ENCODE measurements around the gene CFB.

The CFB gene

GRCh38 chr6:31935823-31936222 is 10.1 kb upstream of the CFB start:
- ChIA-PET POLR2A (no interaction called here), CTCF (no interaction called here)
- no peak for DNase-seq (ENCODE audit: extremely low spot score)
- TF ChIP-seq FOXK2 (IDR thresholded peaks at IDR 0.05), result no peak
- TF ChIP-seq NFRKB (IDR thresholded peaks at IDR 0.05), result no peak
- no peak for TF ChIP-seq LEF1 (IDR thresholded peaks at IDR 0.05; ENCODE audit: borderline replicate concordance)
- no peak for TF ChIP-seq CTBP1 (IDR thresholded peaks at IDR 0.05; ENCODE audit: borderline replicate concordance)
- no peak for TF ChIP-seq ELF4 (IDR thresholded peaks at IDR 0.05)
- no peak for TF ChIP-seq BHLHE40 (IDR thresholded peaks at IDR 0.05; ENCODE audit: borderline replicate concordance)
- no peak for TF ChIP-seq ARNT (IDR thresholded peaks at IDR 0.05)
- no peak for TF ChIP-seq SP1 (IDR thresholded peaks at IDR 0.05)
- no peak for TF ChIP-seq SUZ12 (IDR thresholded peaks at IDR 0.05)
- TF ChIP-seq FOXM1 (IDR thresholded peaks at IDR 0.05; ENCODE audit: borderline replicate concordance), result no peak

GRCh38 chr6:31940256-31940664 is 5.6 kb upstream of the CFB start:
- POLR2A ChIA-PET, result interaction anchor here (0.6 to 3.0 kb wide), 2 partner anchors 9 to 207 kb away, joined by 3 to 11 read pairs; no protein-coding TSS in a partner anchor
- TF ChIP-seq FOXM1 (IDR thresholded peaks at IDR 0.05; ENCODE audit: borderline replicate concordance) (no peak), ARNT (IDR thresholded peaks at IDR 0.05) (no peak), LEF1 (IDR thresholded peaks at IDR 0.05; ENCODE audit: borderline replicate concordance) (no peak), FOXA1 (IDR thresholded peaks at IDR 0.05) (no peak)
- CTCF ChIA-PET, result interaction anchor here (0.9 to 1.9 kb wide), 2 partner anchors 12 to 165 kb away, joined by 5 to 10 read pairs; no protein-coding TSS in a partner anchor
- no peak for DNase-seq (ENCODE audit: extremely low spot score)

- CTCF ChIA-PET, result no interaction called here
Measured at GRCh38 chr6:31943742-31944141, 2.2 kb upstream of the CFB start.

GRCh38 chr6:31945154-31945506 is 765 bp upstream of the CFB start:
- TF ChIP-seq PKNOX1 (IDR thresholded peaks at IDR 0.05), result no peak
- TF ChIP-seq CTBP1 (IDR thresholded peaks at IDR 0.05; ENCODE audit: borderline replicate concordance), result no peak
- no peak for TF ChIP-seq ELF4 (IDR thresholded peaks at IDR 0.05)
- TF ChIP-seq BHLHE40 (IDR thresholded peaks at IDR 0.05; ENCODE audit: borderline replicate concordance), result no peak
- TF ChIP-seq L3MBTL2 (conservative IDR thresholded peaks at IDR 0.05), result no peak
- TF ChIP-seq FOXA1 (IDR thresholded peaks at IDR 0.05), result no peak
- TF ChIP-seq NFRKB (IDR thresholded peaks at IDR 0.05), result no peak
- TF ChIP-seq ZNF384 (IDR thresholded peaks at IDR 0.05), result no peak
- no peak for TF ChIP-seq HDGF (IDR thresholded peaks at IDR 0.05; ENCODE audit: borderline replicate concordance)
- no peak for DNase-seq (ENCODE audit: extremely low spot score)
- CTCF ChIA-PET, result interaction anchor here (0.6 kb wide), 1 partner anchor 22 kb away, joined by 3 read pairs; no protein-coding TSS in a partner anchor
- POLR2A ChIA-PET, result no interaction called here

More at GRCh38 chr6:31943742-31944141, 2.2 kb upstream of the CFB start:
- POLR2A ChIA-PET, result no interaction called here
- no peak for DNase-seq (ENCODE audit: extremely low spot score)
- TF ChIP-seq L3MBTL2 (conservative IDR thresholded peaks at IDR 0.05) (no peak), BHLHE40 (IDR thresholded peaks at IDR 0.05; ENCODE audit: borderline replicate concordance) (no peak), ZNF384 (IDR thresholded peaks at IDR 0.05) (no peak), ARNT (IDR thresholded peaks at IDR 0.05) (no peak), SP1 (IDR thresholded peaks at IDR 0.05) (no peak), TARDBP (IDR thresholded peaks at IDR 0.05) (no peak), PKNOX1 (IDR thresholded peaks at IDR 0.05) (no peak), NFRKB (IDR thresholded peaks at IDR 0.05) (no peak), FOXK2 (IDR thresholded peaks at IDR 0.05) (no peak), LEF1 (IDR thresholded peaks at IDR 0.05; ENCODE audit: borderline replicate concordance) (no peak), FOXM1 (IDR thresholded peaks at IDR 0.05; ENCODE audit: borderline replicate concordance) (no peak), HDGF (IDR thresholded peaks at IDR 0.05; ENCODE audit: borderline replicate concordance) (no peak), SUZ12 (IDR thresholded peaks at IDR 0.05) (no peak), FOXA1 (IDR thresholded peaks at IDR 0.05) (no peak), ELF4 (IDR thresholded peaks at IDR 0.05) (no peak)

GRCh38 chr6:31946370-31946885 is 533 bp downstream of the CFB start:
- TF ChIP-seq SUZ12 (IDR thresholded peaks at IDR 0.05) (no peak), LEF1 (IDR thresholded peaks at IDR 0.05; ENCODE audit: borderline replicate concordance) (no peak), FOXA1 (IDR thresholded peaks at IDR 0.05) (no peak), ELF4 (IDR thresholded peaks at IDR 0.05) (no peak), FOXM1 (IDR thresholded peaks at IDR 0.05; ENCODE audit: borderline replicate concordance) (no peak), CTBP1 (IDR thresholded peaks at IDR 0.05; ENCODE audit: borderline replicate concordance) (no peak), NFRKB (IDR thresholded peaks at IDR 0.05) (no peak), BHLHE40 (IDR thresholded peaks at IDR 0.05; ENCODE audit: borderline replicate concordance) (no peak), HDGF (IDR thresholded peaks at IDR 0.05; ENCODE audit: borderline replicate concordance) (no peak)
- ChIA-PET POLR2A (no interaction called here), CTCF (no interaction called here)
- DNase-seq (ENCODE audit: extremely low spot score), result no peak

GRCh38 chr6:31947070-31947675 is 1.3 kb downstream of the CFB start:
- no peak for DNase-seq (ENCODE audit: extremely low spot score)
- ChIA-PET POLR2A (no interaction called here), CTCF (no interaction called here)
- TF ChIP-seq FOXA1 (IDR thresholded peaks at IDR 0.05), result no peak
- no peak for TF ChIP-seq HDGF (IDR thresholded peaks at IDR 0.05; ENCODE audit: borderline replicate concordance)
- no peak for TF ChIP-seq FOXK2 (IDR thresholded peaks at IDR 0.05)
- no peak for TF ChIP-seq PKNOX1 (IDR thresholded peaks at IDR 0.05)
- no peak for TF ChIP-seq CTBP1 (IDR thresholded peaks at IDR 0.05; ENCODE audit: borderline replicate concordance)
- no peak for TF ChIP-seq LEF1 (IDR thresholded peaks at IDR 0.05; ENCODE audit: borderline replicate concordance)
- no peak for TF ChIP-seq BHLHE40 (IDR thresholded peaks at IDR 0.05; ENCODE audit: borderline replicate concordance)
- no peak for TF ChIP-seq NFRKB (IDR thresholded peaks at IDR 0.05)
- no peak for TF ChIP-seq TARDBP (IDR thresholded peaks at IDR 0.05)
- TF ChIP-seq SUZ12 (IDR thresholded peaks at IDR 0.05), result no peak
- TF ChIP-seq FOXM1 (IDR thresholded peaks at IDR 0.05; ENCODE audit: borderline replicate concordance), result no peak
- no peak for TF ChIP-seq ARNT (IDR thresholded peaks at IDR 0.05)
- no peak for TF ChIP-seq ELF4 (IDR thresholded peaks at IDR 0.05)
- TF ChIP-seq ZNF384 (IDR thresholded peaks at IDR 0.05), result no peak
- no peak for TF ChIP-seq SP1 (IDR thresholded peaks at IDR 0.05)

All from HEK293T (cell line).